GM21619 (cell line): ENCODE measurements around the gene KCNG4.
A peak's percentile ranks its signal among the peaks of the same experiment; 100 is the strongest.
"Not testable (repeated sequence)": the region's sequence is repeated elsewhere in the genome, so short reads cannot be mapped to it uniquely, and the experiment has no call there.

Experiments
- ATAC-seq: cut with Tn5 transposase; IDR thresholded peaks from one replicate; pipeline ENCODE4 v1.9.1; 2021; ENCODE audit not compliant: unreplicated experiment

Gene KCNG4

DNA sequence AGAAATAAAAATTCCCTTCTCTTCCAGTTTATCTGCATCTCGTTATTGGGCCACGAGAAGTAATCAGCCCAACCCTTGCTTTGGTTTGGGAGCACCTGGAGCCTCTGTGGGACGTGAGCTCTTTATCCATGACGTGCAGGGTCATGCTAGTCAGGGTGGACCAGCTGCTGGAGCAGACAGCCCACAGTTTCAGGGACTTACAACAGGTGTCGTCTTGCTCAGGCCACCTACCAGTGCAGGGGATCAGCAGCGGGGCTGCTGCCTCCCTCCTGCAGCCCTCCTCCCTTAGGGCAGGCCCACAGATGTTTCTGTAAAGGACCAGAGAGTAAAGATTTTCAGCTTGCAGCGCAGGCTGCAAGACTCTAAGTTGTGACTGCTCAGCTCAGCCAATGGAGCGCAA, 31.9 kb downstream of the KCNG4 start:
- ATAC-seq: no peak

DNA sequence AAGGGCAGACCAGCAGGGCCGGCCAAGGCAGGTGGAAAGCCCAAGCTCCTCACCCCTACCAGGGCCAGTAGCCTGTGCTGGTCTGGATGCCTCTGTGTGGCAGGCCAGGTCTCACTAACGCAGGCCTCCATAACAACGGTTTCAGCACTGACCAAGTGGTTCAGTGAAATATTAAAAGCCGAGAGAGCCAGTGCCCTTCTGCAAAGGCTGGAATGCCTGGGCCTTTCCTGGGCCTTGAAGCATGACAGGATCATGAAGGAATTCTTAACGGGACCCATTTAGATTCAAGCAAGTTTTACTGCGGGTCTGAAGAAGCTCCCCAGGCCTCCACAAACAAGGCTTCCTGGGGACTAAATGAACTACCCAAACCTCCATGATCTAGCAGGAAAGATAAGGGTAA, 32.6 kb downstream of the KCNG4 start:
- no peak for ATAC-seq

DNA sequence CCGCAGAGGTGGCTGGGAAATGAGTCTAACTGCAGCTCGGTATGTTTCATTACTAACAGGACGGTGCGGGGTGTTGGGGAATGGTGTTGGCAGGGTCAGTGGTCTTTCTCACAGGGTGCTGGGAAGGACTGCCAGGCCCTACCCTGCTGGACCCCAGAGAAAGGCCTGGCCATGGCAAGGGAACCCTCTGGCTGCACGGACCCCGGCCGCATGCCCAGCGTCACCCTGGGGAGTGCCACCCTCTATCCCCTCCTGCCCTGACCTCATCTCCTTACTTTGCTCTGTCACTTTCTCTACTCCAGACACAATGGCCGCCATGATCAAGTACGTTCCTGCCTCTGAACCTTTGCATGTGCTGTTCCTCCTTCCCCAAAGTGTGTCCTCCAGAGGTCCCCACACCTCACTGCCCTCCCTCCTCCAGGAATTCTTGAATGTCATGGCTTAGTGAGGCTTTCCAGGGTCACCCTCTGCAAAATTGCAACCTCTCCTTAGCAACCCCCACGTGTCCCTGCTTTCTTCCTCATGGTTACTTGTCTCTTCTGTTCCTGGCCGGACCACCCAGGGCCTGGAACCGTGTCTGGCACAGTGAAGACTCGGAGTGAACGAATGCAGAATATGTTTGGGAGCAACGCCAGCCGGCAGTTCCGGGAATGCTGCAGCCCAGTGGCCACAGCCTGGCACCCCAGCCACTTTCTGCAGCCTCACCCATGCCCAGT, 33.7 kb downstream of the KCNG4 start:
- ATAC-seq: no peak

DNA sequence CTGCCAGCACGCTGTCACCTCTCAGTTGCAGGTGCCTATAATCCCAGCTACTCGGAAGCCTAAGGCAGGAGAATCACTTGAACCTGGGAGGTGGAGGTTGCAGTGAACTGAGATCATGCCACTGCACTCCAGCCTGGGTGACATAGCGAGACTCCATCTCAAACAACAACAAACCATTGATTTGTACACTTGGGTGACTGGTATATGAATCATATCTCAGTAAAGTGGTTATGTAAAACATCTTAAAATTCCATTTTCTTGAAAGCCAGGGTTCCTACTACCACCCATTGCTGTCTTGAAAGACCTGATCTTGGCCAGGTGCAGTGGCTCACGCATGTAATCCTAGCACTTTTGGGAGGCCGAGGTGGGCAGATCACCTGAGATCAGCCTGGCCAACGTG, 34.7 kb downstream of the KCNG4 start:
- not testable (repeated sequence) for ATAC-seq

DNA sequence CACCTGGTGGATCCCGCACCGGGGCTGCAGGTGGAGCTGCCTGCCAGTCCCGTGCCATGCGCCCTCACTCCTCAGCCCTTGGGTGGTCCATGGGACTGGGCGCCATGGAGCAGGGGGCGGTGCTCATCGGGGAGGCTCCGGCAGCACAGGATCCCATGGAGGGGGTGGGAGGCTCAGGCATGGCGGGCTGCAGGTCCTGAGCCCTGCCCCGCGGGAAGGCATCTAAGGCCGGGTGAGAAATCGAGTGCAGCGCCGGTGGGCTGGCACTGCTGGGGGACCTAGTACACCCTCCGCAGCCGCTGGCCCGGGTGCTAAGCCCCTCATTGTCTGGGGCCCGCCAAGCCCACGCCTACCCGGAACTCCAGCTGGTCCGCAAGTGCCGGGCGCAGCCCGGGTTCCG, 35.3 kb downstream of the KCNG4 start:
- ATAC-seq: not testable (repeated sequence)

DNA sequence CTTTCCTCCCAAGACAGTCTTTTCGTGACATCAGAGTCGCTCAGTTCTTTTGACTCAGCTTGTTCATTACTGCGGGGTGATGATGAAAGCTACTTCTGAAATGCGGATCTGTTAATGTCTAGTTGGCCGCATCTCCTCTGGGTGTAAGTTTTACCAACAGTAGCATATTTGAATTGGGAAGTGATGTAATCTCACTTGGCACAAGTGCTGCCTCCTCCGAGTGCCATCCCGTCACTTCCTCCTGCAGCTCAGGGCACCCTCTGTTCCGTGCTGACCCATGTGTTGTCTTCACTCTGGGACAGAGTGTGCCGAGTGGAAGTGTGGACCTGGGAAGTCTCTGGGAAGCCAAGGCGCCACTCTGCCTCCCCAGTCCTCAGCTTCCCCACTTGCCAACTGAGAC, 40.0 kb downstream of the KCNG4 start:
- no peak for ATAC-seq

DNA sequence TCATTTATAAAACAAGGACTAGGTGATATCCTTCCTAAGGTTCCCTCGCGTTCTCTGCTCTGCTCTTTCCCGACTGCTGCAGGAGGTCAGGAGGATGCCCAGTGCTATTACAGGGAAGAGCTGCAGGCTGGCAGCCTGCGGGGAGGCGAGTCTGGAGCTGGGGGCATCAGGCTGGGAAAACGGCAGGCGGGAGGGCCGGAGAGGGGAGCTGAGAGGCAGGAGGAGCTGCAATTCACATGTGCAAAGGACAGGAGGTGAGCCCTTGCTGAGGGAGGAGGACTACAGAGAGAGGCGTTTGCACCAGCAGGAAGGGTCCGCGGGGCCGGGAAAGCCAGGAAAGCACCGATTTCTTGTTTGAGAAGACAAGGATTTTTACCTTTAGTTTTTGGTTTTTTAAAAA, 40.7 kb downstream of the KCNG4 start:
- no peak for ATAC-seq

DNA sequence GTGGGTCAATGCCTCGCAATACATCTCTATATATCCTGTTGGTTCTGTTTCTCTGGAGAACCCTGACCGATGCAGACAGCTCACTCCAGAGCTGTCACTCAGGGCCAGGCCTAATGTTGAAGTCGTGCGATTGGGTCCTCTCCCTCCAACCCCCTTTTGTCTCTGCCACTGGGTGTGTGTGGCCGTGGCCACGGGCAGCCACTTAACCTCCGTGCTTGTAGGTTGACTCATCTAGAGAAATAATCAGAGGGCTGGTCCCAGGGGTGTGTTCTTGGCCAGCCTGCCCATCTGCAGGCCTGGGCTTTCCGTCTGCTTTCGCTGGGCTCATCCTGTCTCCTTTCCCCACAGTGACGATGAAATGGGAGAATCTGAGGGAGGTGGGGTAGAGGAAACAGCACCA, 41.4 kb downstream of the KCNG4 start:
- no peak for ATAC-seq

DNA sequence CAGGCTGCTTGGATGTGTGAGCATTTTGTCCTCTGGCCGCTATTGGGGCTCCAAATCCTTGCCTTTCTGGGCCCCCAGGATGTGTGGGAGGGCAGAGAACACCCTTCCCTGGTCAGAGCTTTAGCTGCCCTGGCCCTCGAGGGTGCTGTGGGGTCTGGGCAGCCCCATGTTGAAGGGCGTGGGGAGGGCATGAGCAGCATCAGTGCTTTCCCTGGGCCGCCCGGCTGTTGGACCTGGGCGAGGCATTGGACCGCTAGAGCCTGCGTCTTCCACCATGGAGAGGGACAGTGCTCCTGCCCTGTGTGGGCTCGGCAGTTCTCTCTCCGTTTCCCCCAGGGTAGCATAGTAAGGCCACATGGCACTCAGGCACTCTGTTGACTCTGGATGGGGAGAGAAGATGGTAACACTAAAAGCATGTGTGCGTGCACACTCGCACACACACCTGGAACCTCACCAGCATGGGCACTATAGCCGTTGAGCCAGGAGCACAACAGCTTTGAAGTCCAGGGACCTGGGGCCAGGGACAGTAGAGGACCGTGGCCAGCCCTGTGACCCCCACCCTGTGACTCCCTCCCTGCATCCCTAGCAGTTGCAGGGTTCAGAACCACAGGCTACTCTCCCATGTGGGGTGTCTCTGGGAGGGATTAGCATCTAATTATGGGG, 42.2 kb downstream of the KCNG4 start:
- no peak for ATAC-seq

DNA sequence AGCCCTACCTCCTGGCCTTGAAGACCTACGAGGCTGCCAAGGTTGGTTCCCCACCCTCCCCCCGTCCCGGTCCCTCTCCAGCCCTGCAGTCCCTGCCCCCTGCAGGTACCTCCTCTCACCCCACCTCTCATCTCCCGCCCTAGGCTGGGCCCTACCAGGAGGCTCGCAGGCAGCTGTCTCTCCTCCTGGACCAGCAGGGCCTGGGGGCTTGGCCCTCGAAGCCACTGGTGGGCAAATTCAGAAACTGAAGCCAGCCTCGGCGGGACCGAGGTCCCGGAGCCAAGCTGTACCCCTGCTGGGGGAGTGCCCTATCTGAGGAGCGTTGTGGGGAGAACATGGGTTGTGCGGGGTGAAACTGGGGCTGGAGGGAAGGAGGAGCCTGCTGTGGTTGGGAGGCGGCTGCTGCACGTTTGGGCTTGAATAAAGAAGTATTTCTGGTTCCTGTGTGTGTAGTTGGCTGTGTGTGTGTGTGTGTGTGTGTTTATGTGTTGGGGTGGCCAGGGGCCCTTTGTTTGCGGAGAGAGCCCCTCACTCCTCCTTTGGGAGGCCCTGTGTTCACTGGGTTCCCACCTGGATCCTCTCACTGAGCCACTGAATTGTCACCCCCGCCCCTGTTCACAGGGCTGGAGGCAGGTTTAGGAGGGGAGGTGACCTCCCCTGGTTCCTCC, 43.0 kb downstream of the KCNG4 start:
- ATAC-seq: no peak

DNA sequence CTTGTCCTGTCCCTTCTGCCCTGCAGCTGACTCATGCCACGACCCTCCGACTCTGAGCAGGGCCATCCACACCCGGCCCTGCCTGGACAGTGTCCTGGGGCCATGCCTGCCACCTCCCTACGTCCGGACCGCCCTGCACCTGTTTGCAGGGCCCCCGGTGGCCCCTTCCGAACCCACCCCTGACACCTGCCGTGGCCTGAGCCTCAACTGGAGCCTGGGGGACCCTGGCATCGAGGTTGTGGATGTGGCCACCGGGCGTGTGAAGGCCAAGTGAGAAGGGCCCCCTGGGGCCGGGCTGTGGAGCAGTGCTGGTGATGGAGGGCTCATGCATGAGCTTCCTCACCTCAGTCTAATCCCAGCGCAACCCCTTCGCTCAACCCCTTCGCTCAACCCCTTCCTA, 43.7 kb downstream of the KCNG4 start:
- no peak for ATAC-seq

DNA sequence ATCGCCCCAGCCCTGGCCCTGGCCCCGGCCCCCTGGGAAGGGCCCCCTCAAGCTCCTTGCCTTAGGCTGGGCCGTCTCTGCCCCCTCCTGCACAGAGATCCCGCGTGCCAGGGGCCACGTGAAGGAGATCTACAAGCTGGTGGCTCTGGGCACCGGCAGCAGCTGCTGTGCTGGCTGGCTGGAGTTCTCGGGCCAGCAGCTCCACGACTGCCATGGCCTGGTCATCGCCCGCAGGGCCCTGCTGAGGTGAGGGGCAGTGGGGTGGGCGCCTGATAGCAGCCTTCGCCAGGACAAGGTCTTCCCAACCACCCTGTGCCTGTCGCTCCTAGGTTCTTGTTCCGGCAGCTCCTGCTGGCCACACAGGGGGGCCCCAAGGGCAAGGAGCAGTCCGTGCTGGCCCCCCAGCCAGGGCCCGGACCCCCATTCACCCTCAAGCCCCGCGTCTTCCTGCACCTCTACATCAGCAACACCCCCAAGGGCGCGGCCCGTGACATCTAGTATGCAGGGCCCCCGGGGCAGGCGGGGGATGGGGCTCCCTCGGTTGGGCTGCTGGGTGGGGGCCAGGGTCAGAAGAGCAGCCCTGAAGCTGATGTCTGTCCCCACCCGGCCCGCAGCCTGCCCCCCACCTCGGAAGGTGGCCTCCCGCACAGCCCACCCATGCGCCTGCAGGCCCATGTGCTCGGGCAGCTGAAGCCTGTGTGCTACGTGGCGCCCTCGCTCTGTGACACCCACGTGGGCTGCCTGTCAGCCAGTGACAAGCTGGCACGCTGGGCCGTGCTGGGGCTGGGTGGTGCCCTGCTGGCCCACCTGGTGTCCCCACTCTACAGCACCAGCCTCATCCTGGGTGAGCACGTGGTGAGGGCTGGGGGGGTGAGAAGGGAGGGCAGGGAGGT, 44.4 kb downstream of the KCNG4 start:
- ATAC-seq: no peak

DNA sequence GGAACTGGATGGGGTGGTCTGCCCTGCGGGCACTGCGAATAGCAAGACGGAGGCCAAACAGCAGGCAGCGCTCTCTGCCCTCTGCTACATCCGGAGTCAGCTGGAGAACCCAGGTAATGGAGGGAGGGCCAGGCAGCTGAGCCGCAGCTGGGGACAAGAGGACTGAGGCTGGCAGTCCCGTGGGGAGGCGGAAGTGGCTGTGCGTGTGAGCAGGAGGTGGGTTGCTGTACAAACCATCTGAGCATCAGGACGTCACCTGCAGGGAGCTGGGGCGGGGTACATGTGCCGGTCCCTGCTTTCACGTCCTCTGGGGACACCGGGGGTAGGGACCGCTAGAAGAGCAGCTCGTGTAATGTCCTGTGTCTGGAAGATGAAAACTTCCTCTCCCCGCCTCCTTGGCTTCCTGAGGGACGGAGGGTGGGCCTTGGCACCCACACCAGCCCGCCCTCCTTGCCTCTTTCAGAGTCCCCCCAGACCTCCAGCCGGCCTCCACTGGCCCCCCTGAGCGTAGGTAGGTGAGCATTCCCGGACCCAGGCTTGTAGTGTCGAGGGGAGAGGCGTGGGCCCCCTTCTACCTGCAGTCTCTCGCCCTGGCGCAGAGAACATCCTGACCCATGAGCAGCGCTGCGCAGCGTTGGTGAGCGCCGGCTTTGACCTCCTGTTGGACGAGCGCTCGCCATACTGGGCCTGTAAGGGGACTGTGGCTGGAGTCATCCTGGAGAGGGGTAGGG, 45.2 kb downstream of the KCNG4 start:
- ATAC-seq: peak; percentile 65

DNA sequence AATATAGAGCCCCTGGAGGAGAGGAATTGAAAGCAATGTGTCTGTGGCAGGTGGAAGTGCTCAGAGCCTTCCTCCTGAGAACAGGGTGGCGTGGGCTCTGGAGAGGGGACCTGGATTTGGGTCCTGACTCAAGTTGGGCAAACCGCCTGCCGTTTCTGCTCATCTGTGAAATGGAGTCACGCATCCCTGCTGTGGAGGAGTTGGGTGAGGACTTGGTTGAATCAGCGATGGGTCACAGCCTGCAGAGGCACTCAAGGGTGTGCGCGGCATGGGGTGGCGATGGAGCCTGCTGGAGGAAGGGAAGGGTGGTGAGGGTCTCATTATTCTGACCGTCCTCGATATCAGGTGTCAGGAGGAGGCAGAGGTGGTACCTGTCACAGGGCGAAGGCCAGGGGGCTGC, 45.8 kb downstream of the KCNG4 start:
- ATAC-seq: no peak

DNA sequence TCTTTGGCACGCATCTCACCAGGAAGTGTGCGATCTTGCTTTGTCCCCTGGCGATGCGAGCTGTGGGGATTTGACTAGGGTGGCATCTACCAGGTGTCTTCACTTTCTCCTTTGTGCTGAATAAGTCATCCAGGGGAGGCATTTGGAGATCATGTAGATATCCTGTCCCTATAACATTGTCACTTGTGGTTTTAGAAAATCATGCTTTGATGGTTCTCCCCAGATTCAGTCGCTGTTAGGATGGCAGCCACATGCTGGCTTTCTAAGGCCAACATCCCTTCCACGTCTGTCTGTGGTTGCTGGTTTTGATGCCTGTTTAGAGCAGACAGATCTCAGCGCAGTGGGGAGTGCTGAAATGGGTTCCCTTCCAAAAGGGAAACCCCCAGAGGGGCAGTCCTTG, 46.3 kb downstream of the KCNG4 start:
- no peak for ATAC-seq

DNA sequence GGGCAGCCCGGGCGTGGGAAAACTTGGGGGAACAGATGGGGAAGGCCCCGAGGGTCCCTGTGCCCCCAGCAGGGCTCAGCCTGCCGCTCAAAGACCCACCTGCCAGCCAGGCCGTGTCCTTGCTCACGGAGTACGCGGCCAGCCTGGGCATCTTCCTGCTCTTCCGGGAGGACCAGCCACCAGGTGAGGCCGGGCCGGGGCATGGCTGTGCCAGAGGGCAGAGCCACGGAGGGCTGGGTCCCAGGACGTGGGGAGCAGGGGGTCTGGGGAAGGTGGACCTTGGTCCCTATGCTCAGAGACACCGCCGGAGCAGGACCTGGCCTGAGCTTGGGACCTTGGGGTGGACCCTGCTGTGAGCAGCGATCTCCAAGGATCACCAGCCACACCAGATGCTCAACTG, 48.3 kb downstream of the KCNG4 start:
- ATAC-seq: no peak

DNA sequence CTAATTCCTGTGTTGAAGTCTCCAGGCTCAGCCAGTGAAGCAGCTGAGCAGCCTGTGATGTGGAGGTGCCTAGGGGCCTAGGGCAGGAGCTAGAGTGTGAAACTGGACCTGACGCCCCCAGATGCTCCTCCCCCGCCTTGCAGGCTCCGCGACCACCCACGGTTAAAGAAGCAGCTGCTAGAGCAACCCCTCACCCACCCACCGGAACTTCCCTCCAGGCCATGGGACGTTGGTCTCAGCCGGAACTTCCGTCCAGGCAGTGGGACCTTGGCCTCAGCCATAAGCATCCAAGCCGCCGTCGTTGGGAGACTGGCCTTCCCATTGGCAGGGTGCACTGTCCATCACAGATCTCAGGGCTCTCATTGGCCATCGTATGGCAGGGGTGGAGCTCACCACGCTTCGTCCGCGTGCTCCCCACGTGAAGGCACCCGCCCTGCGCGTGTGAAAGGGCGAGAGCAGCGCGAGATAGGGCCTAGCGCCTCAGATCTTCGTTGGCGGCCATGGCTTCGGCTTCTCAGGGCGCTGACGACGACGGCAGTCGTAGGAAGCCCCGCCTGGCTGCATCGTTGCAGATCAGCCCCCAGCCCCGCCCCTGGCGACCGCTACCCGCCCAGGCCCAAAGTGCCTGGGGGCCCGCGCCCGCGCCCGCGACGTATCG, 49.0 kb downstream of the KCNG4 start, which contains the start of gene ADAD2:
Gene ADAD2, plus strand, starts transcription at position 427 of the 658 bp plus-strand sequence. Its CDS starts 74 bp downstream, at position 501.
- ATAC-seq: no peak

DNA sequence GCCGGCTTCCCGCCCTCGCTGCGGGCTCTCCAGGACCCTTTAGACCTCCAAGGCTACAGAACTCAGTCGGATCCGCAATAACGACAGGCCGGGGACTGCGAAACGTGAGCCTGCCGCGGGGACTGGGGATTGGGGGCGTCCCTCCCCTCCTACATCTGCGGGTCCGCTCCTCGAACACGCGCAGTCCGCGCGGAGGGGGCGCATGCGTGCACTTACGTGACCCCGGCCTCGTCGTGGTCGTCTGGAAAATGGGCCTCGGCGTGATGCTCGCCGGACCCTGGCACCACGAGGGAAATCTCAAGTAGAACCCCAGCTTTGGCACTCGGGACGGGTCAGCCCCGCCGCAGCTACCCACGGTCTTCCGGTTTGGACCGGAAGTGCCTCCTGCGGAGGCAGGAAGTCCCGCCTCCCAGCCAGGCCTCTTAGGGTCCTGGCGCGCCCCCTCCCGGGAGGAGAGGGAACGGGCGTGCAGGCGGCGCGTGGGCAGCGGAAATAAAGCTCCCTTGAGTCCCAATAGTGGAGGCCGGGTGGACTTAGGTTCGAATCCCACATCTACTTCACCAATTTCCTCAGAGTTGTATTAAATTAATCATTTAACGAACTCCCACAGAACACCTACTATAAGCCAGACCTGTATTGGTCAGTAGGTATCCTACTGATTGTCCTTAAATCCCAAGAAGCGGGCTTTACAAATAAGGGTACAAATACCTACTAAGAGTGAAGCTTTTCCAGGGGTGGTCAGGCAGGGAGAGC, 53.0 kb downstream of the KCNG4 start, which contains the start of gene TAF1C:
Gene TAF1C, minus strand, starts transcription at position 373 of the 753 bp plus-strand sequence. CDS start 2,069 bp downstream, outside the sequence.
- peak; percentile 94 for ATAC-seq

DNA sequence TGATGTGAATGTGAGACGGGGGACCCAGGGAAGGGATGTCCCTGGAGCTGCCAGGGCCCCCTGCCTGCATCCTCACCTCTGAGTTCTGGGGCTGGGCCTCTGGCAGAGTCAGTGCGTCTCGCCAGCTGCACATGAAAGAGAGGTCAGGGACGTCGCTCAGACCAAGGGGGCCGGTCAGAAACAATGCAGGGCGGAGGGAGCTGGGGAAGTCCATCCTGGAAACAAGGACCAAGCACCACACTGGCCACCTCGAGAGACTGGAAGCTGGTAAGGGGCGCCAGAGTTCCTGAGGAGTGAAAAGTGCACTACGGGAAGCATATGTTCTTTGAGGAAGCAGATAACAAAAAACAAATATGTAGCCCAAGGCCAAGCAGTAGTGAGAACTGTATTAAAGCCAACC, 55.0 kb downstream of the KCNG4 start:
- ATAC-seq: no peak
